Neural cell (in vitro differentiated cells): ENCODE data around the gene CHTF18. TPM values are rescaled to one million over a fixed set of nuclear protein-coding genes. Genes with fewer than 3 reads are reported as not detected.

Experiments
- H2AFZ ChIP-seq: fragments of 200-600, 300-800 bp; sonication (generic), shearing (Covaris generic); 2 replicates; pipeline ENCODE4 v1.6.0; 2014; ENCODE audit warnings: low read depth, mild to moderate bottlenecking, antibody characterized with exemption, low read length, moderate library complexity
- H3F3A ChIP-seq: fragments of 200-600 bp; shearing (Covaris generic); 2 replicates; pipeline ENCODE4 v1.6.1; 2016; ENCODE audit warnings: mild to moderate bottlenecking, moderate library complexity, mixed read lengths, antibody characterized with exemption, low read length; ENCODE audit not compliant: insufficient read depth, poor library complexity, severe bottlenecking
- H3K27ac ChIP-seq: fragments of 200-600, 300-800 bp; sonication (generic), shearing (Covaris generic); 2 replicates; pipeline ENCODE4 v1.5.1; 2014; ENCODE audit warnings: mild to moderate bottlenecking, low read length, moderate library complexity
- H3K27me3 ChIP-seq: fragments of 300-800, 200-600 bp; sonication (generic), shearing (Covaris generic); 2 replicates; pipeline ENCODE4 v1.6.0; 2014; ENCODE audit warnings: mild to moderate bottlenecking, low read depth, low read length, moderate library complexity; ENCODE audit not compliant: insufficient read depth
- H3K36me3 ChIP-seq: fragments of 300-800, 200-600 bp; sonication (generic), shearing (Covaris generic); 2 replicates; pipeline ENCODE4 v1.5.1; 2014; ENCODE audit warnings: mild to moderate bottlenecking, antibody characterized with exemption, low read length, moderate library complexity; ENCODE audit not compliant: insufficient read depth
- H3K4me2 ChIP-seq: fragments of 300-800, 200-600 bp; sonication (generic), shearing (Covaris generic); 2 replicates; pipeline ENCODE4 v1.6.0; 2014; ENCODE audit warnings: mild to moderate bottlenecking, low read length
- H3K4me3 ChIP-seq: fragments of 300-800, 200-600 bp; sonication (generic), shearing (Covaris generic); 2 replicates; pipeline ENCODE4 v1.5.1; 2014; ENCODE audit warnings: mild to moderate bottlenecking, low read length, moderate library complexity
- H3K79me2 ChIP-seq: fragments of 200-600 bp; shearing (Covaris generic); replicated peaks from 2 replicates; pipeline ENCODE4 v1.6.0; 2014; ENCODE audit warnings: mild to moderate bottlenecking, low read length, moderate library complexity; ENCODE audit not compliant: insufficient read depth
- H3K9ac ChIP-seq: fragments of 300-800, 200-600 bp; sonication (generic), shearing (Covaris generic); 2 replicates; pipeline ENCODE4 v1.6.1; 2016; ENCODE audit warnings: mild to moderate bottlenecking, low read length, mixed read lengths
- H3K9me2 ChIP-seq: fragments of 200-600 bp; shearing (Covaris generic); 2 replicates; pipeline ENCODE4 v1.6.1; 2016; ENCODE audit warnings: mild to moderate bottlenecking, low read length, mixed read lengths; ENCODE audit not compliant: insufficient read depth
- H3K9me3 ChIP-seq: fragments of 200-600, 300-800 bp; sonication (generic), shearing (Covaris generic); 2 replicates; pipeline ENCODE4 v1.6.1; 2016; ENCODE audit warnings: mild to moderate bottlenecking, mixed run types, low read length, moderate library complexity, mixed read lengths
- H4K20me1 ChIP-seq: fragments of 200-600 bp; shearing (Covaris generic); 2 replicates; pipeline ENCODE4 v1.6.1; 2016; ENCODE audit warnings: mild to moderate bottlenecking, mixed run types; ENCODE audit not compliant: insufficient read depth
- CTCF ChIP-seq: fragments of 450-650 bp; IDR thresholded peaks from 2 replicates; pipeline ENCODE4 v1.5.1; 2014; ENCODE audit warnings: antibody characterized with exemption, mild to moderate bottlenecking, moderate library complexity; ENCODE audit not compliant: poor library complexity, severe bottlenecking
- EP300 ChIP-seq: fragments of 450-650 bp; conservative IDR thresholded peaks from 2 replicates; pipeline ENCODE4 v1.6.1; 2014; ENCODE audit warnings: antibody characterized with exemption, mild to moderate bottlenecking, moderate library complexity; ENCODE audit not compliant: poor library complexity, severe bottlenecking
- EZH2 ChIP-seq: fragments of 200-600, 300-800 bp; shearing (Covaris generic), sonication (generic); IDR thresholded peaks from 2 replicates; pipeline ENCODE4 v1.6.1; 2014; ENCODE audit warnings: antibody characterized with exemption, low read length, borderline replicate concordance, mild to moderate bottlenecking; ENCODE audit not compliant: insufficient read depth, poor library complexity, severe bottlenecking
- MXI1 ChIP-seq: fragments of 450-650 bp; conservative IDR thresholded peaks from 2 replicates; pipeline ENCODE4 v1.6.1; 2014; ENCODE audit warnings: antibody characterized with exemption, mild to moderate bottlenecking; ENCODE audit not compliant: poor library complexity, severe bottlenecking
- POLR2AphosphoS5 ChIP-seq: IDR thresholded peaks from 2 replicates; pipeline ENCODE4 v1.6.1; 2012
- RAD21 ChIP-seq: fragments of 450-650 bp; conservative IDR thresholded peaks from 2 replicates; pipeline ENCODE4 v1.6.1; 2014; ENCODE audit warnings: antibody characterized with exemption, mild to moderate bottlenecking, moderate library complexity
- REST ChIP-seq: IDR thresholded peaks from 2 replicates; pipeline ENCODE4 v1.6.1; 2012; ENCODE audit warnings: borderline replicate concordance
- SMC3 ChIP-seq: fragments of 450-650 bp; conservative IDR thresholded peaks from 2 replicates; pipeline ENCODE4 v1.6.1; 2014; ENCODE audit warnings: antibody characterized with exemption, mild to moderate bottlenecking, moderate library complexity; ENCODE audit not compliant: poor library complexity
- TAF1 ChIP-seq: IDR thresholded peaks from 2 replicates; pipeline ENCODE4 v1.6.1; 2012; ENCODE audit warnings: low read depth
- polyA plus RNA-seq: library from polyadenylated mRNA; depleted of rRNA; stranded (reverse); fragments of >200 nt; gene quantifications from 2 replicates; pipeline ENCODE4 v1.2.3, GENCODE V29; 2014

Gene CHTF18
- polyA plus RNA-seq, 1 donor from 2014 or later: 31.2 TPM

GRCh38 chr16:746637-747036 is 41.8 kb upstream of the CHTF18 start:
- no peak overlapping the region for H3K4me3 ChIP-seq
- H3F3A ChIP-seq: no peaks in the 10 kb centered on the region
- no peak overlapping the region for H3K9ac ChIP-seq
- no peak overlapping the region for H3K27ac ChIP-seq
- no peaks in the 10 kb centered on the region for H3K27me3 ChIP-seq
- H3K4me2 ChIP-seq: no peak overlapping the region
- no peaks in the 10 kb centered on the region for H3K79me2 ChIP-seq
- no peaks in the 10 kb centered on the region for H3K36me3 ChIP-seq
- H4K20me1 ChIP-seq: no peaks in the 10 kb centered on the region
- H3K9me2 ChIP-seq: no peaks in the 10 kb centered on the region
- H3K9me3 ChIP-seq: no peaks in the 10 kb centered on the region
- H2AFZ ChIP-seq: no peak overlapping the region
- TF ChIP-seq SMC3 (no peak), MXI1 (no peak), REST (no peak), RAD21 (no peak), POLR2AphosphoS5 (no peak), CTCF (no peak), EP300 (no peak), TAF1 (no peak), EZH2 (no peak)

- Histone ChIP-seq H3K4me2 (no peak overlapping the region), H3K4me3 (no peak overlapping the region), H3K27ac (no peak overlapping the region)
Observed at GRCh38 chr16:747978-748746, 40.3 kb upstream of the CHTF18 start.

More at GRCh38 chr16:747978-748746, 40.3 kb upstream of the CHTF18 start:
- Histone ChIP-seq H2AFZ (no peak overlapping the region), H3F3A (no peaks in the 10 kb centered on the region), H3K36me3 (no peaks in the 10 kb centered on the region), H4K20me1 (no peaks in the 10 kb centered on the region), H3K27me3 (no peaks in the 10 kb centered on the region), H3K79me2 (no peaks in the 10 kb centered on the region), H3K9me3 (no peaks in the 10 kb centered on the region), H3K9me2 (no peaks in the 10 kb centered on the region), H3K9ac (no peak overlapping the region)
- TF ChIP-seq REST: no peak
- no peak for TF ChIP-seq RAD21
- TF ChIP-seq TAF1: no peak
- no peak for TF ChIP-seq POLR2AphosphoS5
- TF ChIP-seq CTCF: no peak
- no peak for TF ChIP-seq EP300
- TF ChIP-seq EZH2: no peak
- no peak for TF ChIP-seq SMC3
- no peak for TF ChIP-seq MXI1
